Measurements from ENCODE around the gene ZNF692. TPM values are rescaled to one million over a fixed set of nuclear protein-coding genes. Genes with fewer than 3 reads are reported as not detected.

Gene ZNF692, protein sequence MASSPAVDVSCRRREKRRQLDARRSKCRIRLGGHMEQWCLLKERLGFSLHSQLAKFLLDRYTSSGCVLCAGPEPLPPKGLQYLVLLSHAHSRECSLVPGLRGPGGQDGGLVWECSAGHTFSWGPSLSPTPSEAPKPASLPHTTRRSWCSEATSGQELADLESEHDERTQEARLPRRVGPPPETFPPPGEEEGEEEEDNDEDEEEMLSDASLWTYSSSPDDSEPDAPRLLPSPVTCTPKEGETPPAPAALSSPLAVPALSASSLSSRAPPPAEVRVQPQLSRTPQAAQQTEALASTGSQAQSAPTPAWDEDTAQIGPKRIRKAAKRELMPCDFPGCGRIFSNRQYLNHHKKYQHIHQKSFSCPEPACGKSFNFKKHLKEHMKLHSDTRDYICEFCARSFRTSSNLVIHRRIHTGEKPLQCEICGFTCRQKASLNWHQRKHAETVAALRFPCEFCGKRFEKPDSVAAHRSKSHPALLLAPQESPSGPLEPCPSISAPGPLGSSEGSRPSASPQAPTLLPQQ
- total RNA-seq, result 10 to 100 TPM; 75.9 to 92.3 TPM

GRCh38 chr1:248858891-248859889, at the start of gene ZNF692:
ZNF692 (minus strand) TSS chr1:248859085; CDS start chr1:248858309, 776 bp downstream.
- ATAC-seq (peak; percentile 86), DNase-seq (peak; percentile 99)
- H3K36me3 Mint-ChIP-seq (ENCODE audit: low read depth), result peaks cover 29% of the 10 kb centered on the region
- ChIA-PET CTCF (interaction anchor here (0.6 to 2.9 kb wide), 9 partner anchors 11 to 239 kb away, joined by 3 to 25 read pairs (median 3); partner anchors contain the start of genes SH3BP5L and ZNF672), POLR2A (interaction anchor here (0.5 to 2.4 kb wide), 5 partner anchors 14 to 41 kb away, joined by 3 to 13 read pairs (median 5); partner anchors contain the start of genes SH3BP5L and ZNF672)
- peak within 1 kb of the TSS; percentile 89 for H3K4me3 Mint-ChIP-seq
- no peaks in the 10 kb centered on the region for H3K9me3 Mint-ChIP-seq (ENCODE audit: low read depth)
- peaks cover 55% of the 10 kb centered on the region for H3K4me1 Mint-ChIP-seq
- H3K27me3 Mint-ChIP-seq, result no peaks in the 10 kb centered on the region
- peak within 1 kb of the TSS; percentile 99 for H3K27ac Mint-ChIP-seq
- intact Hi-C loops (cut with DNase I, micrococcal nuclease), result loop anchor here (1.0 to 5.0 kb wide), 6 partner anchors 14 to 1527 kb away; partner anchors contain the start of genes PGBD2 (in 2 of the 2), ZNF672 (in 2 of the 2) and ZNF496 (in 1 of the 2)

DNA sequence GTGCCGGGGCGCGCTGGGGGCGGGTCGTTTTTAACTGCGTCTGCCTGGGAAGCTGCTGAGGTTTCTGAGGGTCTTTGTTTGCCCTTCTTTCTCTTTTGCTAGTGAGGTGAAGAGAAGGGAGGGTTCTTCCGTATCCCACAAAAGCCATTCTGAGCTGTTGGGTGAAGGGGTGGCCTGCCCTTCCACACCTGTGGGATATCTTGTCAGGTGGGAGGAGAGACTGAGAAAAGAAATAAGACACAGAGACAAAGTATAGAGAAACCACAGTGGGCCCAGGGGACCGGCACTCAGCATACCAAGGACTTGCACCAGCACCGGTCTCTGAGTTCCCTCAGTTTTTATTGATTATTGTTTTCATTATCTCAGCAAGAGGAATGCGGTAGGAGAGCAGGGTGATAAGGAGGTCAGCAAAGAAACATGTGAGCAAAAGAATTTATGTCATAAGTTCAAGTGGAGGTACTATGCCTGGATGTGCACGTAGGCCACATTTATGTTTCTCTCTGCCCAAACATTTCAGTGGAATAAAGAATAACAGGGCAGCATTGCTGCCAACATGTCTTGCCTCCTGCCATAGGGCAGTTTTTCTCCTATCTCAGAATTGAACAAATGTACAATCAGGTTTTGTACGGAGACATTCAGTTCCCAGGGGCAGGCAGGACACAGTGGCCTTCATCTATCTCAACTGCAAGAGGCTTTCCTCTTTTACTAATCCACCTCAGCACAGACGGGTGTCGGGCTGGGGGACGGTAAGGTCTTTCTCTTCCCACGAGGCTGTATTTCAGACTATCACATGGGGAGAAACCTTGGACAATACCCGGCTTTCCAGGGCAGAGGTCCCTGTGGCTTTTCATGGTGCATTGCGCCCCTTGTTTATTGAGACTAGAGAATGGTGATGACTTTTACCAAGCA, 48.1 kb upstream of the ZNF692 start:
- H3K4me3 Mint-ChIP-seq, result peak overlapping the region; percentile 79
- ChIA-PET CTCF (interaction anchor here (1.5 kb wide), 1 partner anchor 34 kb away, joined by 4 read pairs; no protein-coding TSS in a partner anchor), POLR2A (no interaction called here)
- H3K4me1 Mint-ChIP-seq, result peaks cover 6% of the 10 kb centered on the region
- H3K9me3 Mint-ChIP-seq (ENCODE audit: low read depth), result no peaks in the 10 kb centered on the region
- no peaks in the 10 kb centered on the region for H3K27me3 Mint-ChIP-seq
- ATAC-seq (peak; percentile 9), DNase-seq (no peak)
- peak overlapping the region; percentile 89 for H3K27ac Mint-ChIP-seq
- intact Hi-C loops (cut with DNase I, micrococcal nuclease), result loop anchor here (1.0 to 2.0 kb wide), 8 partner anchors 17 to 81 kb away; partner anchors contain the start of genes ZNF692 (in 2 of the 2) and ZNF672 (in 1 of the 2)
- H3K36me3 Mint-ChIP-seq (ENCODE audit: low read depth), result no peaks in the 10 kb centered on the region

DNA sequence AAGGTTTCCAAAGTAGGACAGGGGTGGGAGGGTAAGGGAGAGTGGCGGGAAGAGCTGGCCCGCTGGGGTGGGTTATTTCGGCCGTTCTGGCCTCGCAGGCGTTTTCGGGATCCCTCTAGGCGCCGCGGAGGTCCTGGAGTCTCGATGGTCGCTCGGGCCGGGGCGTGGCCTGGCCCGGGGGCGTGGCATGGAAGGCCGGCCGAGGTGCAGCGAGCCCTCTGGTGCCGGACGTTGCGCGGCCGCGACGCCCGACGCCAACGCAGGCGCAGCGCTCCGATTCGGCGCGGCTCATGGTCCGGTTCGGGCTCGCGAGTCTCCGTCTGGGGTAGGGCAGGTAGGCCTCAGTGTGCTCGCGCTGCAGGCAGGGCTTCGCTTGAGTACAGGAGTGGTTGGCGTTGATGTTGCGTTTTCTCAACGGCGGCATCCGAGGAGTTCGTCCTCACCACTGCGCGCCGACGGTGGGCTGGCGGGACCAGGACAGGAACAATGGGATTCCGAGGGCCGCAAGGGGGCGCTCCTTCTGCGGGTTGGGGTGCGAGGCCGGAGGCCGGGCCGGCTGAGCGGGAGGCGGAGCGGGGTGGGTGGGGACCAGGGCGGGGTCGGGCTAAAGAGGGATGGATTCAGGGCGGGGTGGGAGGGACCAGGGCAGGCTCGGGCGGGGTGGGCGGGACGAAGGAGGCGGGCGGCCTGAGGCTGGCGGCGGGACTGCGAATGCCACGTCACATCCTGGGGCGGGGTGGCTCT, 47.3 kb upstream of the ZNF692 start, which contains the start of gene PGBD2:
Gene PGBD2 (plus strand): TSS at position 227 of the 744 bp plus-strand sequence. CDS start 7,628 bp downstream, outside the sequence.
- H3K36me3 Mint-ChIP-seq (ENCODE audit: low read depth), result no peaks in the 10 kb centered on the region
- ChIA-PET POLR2A (no interaction called here), CTCF (interaction anchor here (0.9 to 1.5 kb wide), 2 partner anchors 19 to 33 kb away, joined by 3 to 4 read pairs; no protein-coding TSS in a partner anchor)
- intact Hi-C loops (cut with DNase I, micrococcal nuclease), result loop anchor here (1.0 to 2.0 kb wide), 8 partner anchors 18 to 80 kb away; partner anchors contain the start of genes ZNF692 (in 2 of the 2) and ZNF672 (in 1 of the 2)
- DNase-seq, result peak; percentile 98
- H3K27me3 Mint-ChIP-seq, result no peaks in the 10 kb centered on the region
- H3K27ac Mint-ChIP-seq, result peak within 1 kb of the TSS; percentile 98
- peak within 1 kb of the TSS; percentile 79 for H3K4me3 Mint-ChIP-seq
- peak; percentile 87 for ATAC-seq
- H3K9me3 Mint-ChIP-seq (ENCODE audit: low read depth), result no peaks in the 10 kb centered on the region
- H3K4me1 Mint-ChIP-seq, result peaks cover 8% of the 10 kb centered on the region

DNA sequence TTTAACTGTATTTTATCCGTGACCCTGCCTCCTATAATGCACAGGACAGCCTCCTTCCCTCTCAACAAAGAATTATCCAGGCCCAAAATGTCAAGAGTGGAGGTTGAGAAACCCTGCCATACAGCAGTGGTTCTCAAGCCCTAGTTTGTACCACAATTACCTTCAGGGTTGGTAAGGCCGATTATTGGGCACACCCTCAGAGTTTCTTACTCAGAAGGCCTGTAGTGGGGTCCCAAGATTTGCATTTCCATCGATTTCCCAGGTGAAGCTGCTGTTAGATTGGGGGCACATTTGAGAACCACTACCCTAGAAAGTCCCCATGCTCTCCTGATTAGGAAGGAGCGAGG, 46.8 kb upstream of the ZNF692 start:
- ChIA-PET CTCF (interaction anchor here (0.9 to 1.5 kb wide), 2 partner anchors 20 to 32 kb away, joined by 3 to 4 read pairs; no protein-coding TSS in a partner anchor), POLR2A (no interaction called here)
- no peak for ATAC-seq
- Mint-ChIP-seq H3K27me3 (peaks cover 2% of the 10 kb centered on the region), H3K27ac (peak overlapping the region; percentile 98), H3K9me3 (ENCODE audit: low read depth) (no peaks in the 10 kb centered on the region), H3K4me1 (peaks cover 8% of the 10 kb centered on the region), H3K4me3 (peak overlapping the region; percentile 79), H3K36me3 (ENCODE audit: low read depth) (no peaks in the 10 kb centered on the region)
- DNase-seq, result no peak
- intact Hi-C loops (cut with DNase I, micrococcal nuclease), result loop anchor here (1.0 to 2.0 kb wide), 8 partner anchors 19 to 79 kb away; partner anchors contain the start of genes ZNF692 (in 2 of the 2) and ZNF672 (in 1 of the 2)

- H3K4me1 Mint-ChIP-seq, result peaks cover 8% of the 10 kb centered on the region
- peaks cover 2% of the 10 kb centered on the region for H3K27me3 Mint-ChIP-seq
- ChIA-PET POLR2A (no interaction called here), CTCF (interaction anchor here (0.9 to 1.1 kb wide), 3 partner anchors 22 to 285 kb away, joined by 3 to 4 read pairs (median 4); partner anchors contain the start of gene ZNF692)
- H3K4me3 Mint-ChIP-seq, result no peak overlapping the region
- H3K9me3 Mint-ChIP-seq (ENCODE audit: low read depth), result no peaks in the 10 kb centered on the region
- intact Hi-C loops (cut with DNase I, micrococcal nuclease), result no loop called here
- H3K36me3 Mint-ChIP-seq (ENCODE audit: low read depth), result no peaks in the 10 kb centered on the region
- H3K27ac Mint-ChIP-seq, result no peak overlapping the region
- DNase-seq (no peak), ATAC-seq (no peak)
Observed at GRCh38 chr1:248904437-248905216, 45.7 kb upstream of the ZNF692 start.

- DNase-seq (no peak), ATAC-seq (no peak)
- CTCF ChIA-PET, result no interaction called here
- intact Hi-C loops (cut with DNase I, micrococcal nuclease), result no loop called here
- no peak overlapping the region for H3K27ac Mint-ChIP-seq
- H3K9me3 Mint-ChIP-seq (ENCODE audit: low read depth), result no peaks in the 10 kb centered on the region
- H3K27me3 Mint-ChIP-seq, result peaks cover 7% of the 10 kb centered on the region
- H3K4me1 Mint-ChIP-seq, result peaks cover 2% of the 10 kb centered on the region
- H3K36me3 Mint-ChIP-seq (ENCODE audit: low read depth), result no peaks in the 10 kb centered on the region
- POLR2A ChIA-PET, result no interaction called here
- no peak overlapping the region for H3K4me3 Mint-ChIP-seq
Observed at GRCh38 chr1:248901578-248901977, 42.7 kb upstream of the ZNF692 start.

DNA sequence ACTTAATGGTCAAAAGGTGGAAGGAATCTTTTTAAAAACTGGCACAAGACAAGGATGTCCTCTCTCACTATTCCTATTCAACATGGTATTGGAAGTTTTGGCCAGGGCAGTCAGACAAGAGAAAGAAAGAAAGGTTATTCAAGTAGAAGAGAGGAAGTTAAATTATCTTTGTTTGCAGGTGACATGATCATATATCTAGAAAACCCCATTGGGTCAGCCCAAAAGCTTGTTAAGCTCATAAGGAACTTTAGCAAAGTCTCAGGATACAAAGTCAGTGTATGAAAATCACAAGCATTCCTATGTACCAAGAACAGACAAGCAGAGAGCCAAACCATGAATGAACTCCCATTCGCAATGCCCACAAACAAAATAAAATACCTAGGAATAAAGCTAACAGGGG, 41.8 kb upstream of the ZNF692 start:
- no peaks in the 10 kb centered on the region for H3K36me3 Mint-ChIP-seq (ENCODE audit: low read depth)
- ChIA-PET CTCF (interaction anchor here (0.7 kb wide), 1 partner anchor 15 kb away, joined by 3 read pairs; no protein-coding TSS in a partner anchor), POLR2A (no interaction called here)
- H3K4me3 Mint-ChIP-seq, result no peak overlapping the region
- peaks cover 2% of the 10 kb centered on the region for H3K4me1 Mint-ChIP-seq
- ATAC-seq (no peak), DNase-seq (no peak)
- H3K27me3 Mint-ChIP-seq, result peaks cover 9% of the 10 kb centered on the region
- H3K9me3 Mint-ChIP-seq (ENCODE audit: low read depth), result no peaks in the 10 kb centered on the region
- intact Hi-C loops (cut with DNase I, micrococcal nuclease), result no loop called here
- H3K27ac Mint-ChIP-seq, result no peak overlapping the region

DNA sequence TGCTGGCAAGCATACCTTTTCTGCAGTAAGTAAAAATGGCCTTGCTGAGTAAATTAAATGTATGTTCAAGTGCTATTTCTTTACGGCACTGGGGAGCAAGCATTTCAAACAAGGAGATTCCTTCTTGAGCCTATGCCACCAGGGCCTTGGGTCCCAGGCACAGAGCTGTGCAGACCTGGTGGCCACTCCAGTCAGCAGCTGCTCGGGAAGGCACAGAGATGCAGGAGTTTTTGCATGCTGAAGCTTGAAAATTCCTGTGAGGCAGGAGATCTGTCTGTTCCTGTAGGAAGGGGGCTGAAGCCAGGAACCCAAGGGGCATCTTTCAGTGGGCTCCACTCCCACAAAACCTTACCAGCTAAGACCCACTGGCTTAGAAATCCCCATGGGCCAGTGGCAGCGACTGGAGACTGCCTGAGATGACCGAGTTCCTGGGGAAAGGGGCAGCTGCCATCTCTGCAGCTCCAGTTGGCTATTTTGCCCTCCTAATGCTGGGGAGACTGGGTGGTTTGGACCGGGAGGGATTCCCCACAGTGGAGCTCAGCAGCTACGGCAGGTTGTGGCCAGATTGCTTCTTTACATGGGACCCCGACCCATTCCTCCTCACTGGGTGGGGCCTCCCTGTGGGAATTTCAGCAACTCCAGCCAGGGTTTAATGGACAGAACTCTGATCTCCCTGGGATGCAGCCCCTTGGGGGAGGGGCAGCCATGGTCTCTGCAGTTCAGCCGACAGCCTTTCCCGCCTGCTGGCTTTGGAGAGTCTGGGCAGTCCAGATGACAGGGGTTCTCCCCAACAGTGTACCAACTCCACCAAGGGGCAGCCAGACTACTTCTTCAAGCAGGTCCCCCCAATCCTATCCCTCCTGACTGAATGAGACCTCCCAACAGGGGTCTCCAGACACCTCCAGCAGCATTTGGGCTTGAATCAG, 38.8 kb upstream of the ZNF692 start:
- DNase-seq, result no peak
- no peak overlapping the region for H3K27ac Mint-ChIP-seq
- ATAC-seq, result no peak
- peaks cover 2% of the 10 kb centered on the region for H3K4me1 Mint-ChIP-seq
- POLR2A ChIA-PET, result no interaction called here
- CTCF ChIA-PET, result no interaction called here
- no peak overlapping the region for H3K4me3 Mint-ChIP-seq
- H3K36me3 Mint-ChIP-seq (ENCODE audit: low read depth), result no peaks in the 10 kb centered on the region
- H3K9me3 Mint-ChIP-seq (ENCODE audit: low read depth), result no peaks in the 10 kb centered on the region
- H3K27me3 Mint-ChIP-seq, result peaks cover 9% of the 10 kb centered on the region
- intact Hi-C loops (cut with DNase I, micrococcal nuclease), result no loop called here

Data from activated CD4-positive, alpha-beta T cell treated with anti-CD3 and anti-CD28 coated beads for 36 hours (primary cell).